ENCODE results near the gene PLCB4.

The PLCB4 gene

DNA sequence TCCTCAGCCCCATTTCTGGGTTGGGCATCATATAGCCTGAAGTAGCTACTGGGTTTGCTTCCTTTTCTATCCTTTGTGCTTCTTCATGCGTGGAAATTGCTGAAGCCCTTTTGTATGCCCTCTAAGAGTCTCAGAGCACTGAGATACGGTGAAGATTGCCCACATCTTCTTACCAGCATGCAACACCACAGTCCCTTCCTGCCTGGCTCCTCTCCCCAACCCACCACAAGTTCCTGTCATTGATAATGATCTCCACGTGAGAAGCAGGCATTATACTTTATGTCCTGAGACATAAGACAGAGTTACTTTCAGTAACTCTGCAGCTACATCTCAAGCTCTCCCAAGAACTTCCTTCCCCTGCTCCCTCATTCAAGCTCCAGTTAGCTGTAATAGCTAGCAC is 15.8 kb upstream of the PLCB4 start:
- TF ChIP-seq, protein P1, sequence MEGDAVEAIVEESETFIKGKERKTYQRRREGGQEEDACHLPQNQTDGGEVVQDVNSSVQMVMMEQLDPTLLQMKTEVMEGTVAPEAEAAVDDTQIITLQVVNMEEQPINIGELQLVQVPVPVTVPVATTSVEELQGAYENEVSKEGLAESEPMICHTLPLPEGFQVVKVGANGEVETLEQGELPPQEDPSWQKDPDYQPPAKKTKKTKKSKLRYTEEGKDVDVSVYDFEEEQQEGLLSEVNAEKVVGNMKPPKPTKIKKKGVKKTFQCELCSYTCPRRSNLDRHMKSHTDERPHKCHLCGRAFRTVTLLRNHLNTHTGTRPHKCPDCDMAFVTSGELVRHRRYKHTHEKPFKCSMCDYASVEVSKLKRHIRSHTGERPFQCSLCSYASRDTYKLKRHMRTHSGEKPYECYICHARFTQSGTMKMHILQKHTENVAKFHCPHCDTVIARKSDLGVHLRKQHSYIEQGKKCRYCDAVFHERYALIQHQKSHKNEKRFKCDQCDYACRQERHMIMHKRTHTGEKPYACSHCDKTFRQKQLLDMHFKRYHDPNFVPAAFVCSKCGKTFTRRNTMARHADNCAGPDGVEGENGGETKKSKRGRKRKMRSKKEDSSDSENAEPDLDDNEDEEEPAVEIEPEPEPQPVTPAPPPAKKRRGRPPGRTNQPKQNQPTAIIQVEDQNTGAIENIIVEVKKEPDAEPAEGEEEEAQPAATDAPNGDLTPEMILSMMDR (IDR thresholded peaks at IDR 0.05; ENCODE audit: extremely low read depth, insufficient read depth, missing control alignments), result no peak
- DNase-seq (ENCODE audit: low spot score), result no peak
- in situ Hi-C loops (cut with MboI; ENCODE audit: low pct_unique_long_range_greater_than_20kb, low sequenced_read_pairs, unreplicated experiment), result no loop called here

DNA sequence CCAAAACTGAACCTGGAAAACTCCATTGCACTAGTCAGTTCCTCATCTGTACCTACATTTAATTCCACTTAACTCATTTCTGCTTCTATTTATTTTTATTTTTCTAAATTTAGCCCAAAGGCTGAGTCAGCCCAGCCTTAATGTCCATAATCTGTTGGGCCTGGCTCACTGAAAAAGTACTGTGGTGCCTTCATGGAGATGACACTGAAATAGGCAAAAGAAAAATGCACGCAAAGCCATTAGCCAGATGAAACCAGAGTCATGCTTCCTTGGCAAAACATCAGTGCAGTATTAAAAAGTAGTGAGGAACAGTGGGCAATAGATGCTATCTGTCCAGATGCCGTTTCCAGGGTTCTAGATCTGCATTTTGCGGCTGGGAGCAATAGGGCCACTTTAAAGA is 14.7 kb upstream of the PLCB4 start:
- TF ChIP-seq, protein P1 (IDR thresholded peaks at IDR 0.05; ENCODE audit: extremely low read depth, insufficient read depth, missing control alignments), result no peak
- DNase-seq (ENCODE audit: low spot score), result no peak

DNA sequence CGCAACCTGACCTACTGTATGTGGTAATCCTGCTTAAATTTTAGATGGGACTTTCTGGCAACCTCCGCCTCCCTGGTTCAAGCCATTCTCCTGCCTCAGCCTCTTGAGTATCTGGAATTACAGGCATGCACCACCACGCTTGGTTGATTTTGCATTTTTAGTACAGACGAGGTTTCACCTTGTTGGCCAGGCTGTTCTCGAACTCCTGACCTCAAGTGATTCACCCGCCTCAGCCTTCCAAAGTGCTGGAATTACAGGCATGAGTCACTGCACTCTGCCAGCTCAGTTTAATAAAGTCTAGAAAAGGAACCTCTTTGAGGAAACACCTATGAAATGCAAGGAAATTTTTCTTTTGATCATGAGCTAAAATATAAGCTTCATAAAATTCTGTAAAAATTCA is 9.0 kb upstream of the PLCB4 start:
- in situ Hi-C loops (cut with MboI; ENCODE audit: low pct_unique_long_range_greater_than_20kb, low sequenced_read_pairs, unreplicated experiment), result no loop called here
- TF ChIP-seq, protein P1 (IDR thresholded peaks at IDR 0.05; ENCODE audit: extremely low read depth, insufficient read depth, missing control alignments), result no peak
- DNase-seq (ENCODE audit: low spot score), result no peak

More for the DNA sequence above, 14.7 kb upstream of the PLCB4 start:
- in situ Hi-C loops (cut with MboI; ENCODE audit: low pct_unique_long_range_greater_than_20kb, low sequenced_read_pairs, unreplicated experiment), result no loop called here

DNA sequence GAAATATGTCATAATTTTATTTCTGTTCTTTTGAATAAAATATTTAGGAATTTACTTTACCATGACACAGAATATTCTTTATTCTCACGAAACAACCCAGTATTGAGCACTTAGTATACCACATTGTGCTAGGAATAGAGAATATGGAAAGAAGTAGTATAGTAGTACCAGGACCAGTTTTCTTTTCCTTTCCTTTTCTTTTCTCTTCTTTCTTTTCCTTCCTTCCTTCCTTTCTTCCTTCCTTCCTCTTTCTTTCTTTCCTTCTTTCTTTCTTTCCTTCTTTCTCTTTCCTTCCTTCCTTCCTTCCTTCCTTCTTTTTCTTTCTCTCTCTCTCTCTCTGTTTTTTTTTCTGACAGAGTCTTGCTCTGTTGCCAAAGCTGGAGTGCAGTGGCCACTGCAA is 7.5 kb upstream of the PLCB4 start:
- in situ Hi-C loops (cut with MboI; ENCODE audit: low pct_unique_long_range_greater_than_20kb, low sequenced_read_pairs, unreplicated experiment), result no loop called here
- TF ChIP-seq, protein P1 (IDR thresholded peaks at IDR 0.05; ENCODE audit: extremely low read depth, insufficient read depth, missing control alignments), result no peak
- DNase-seq (ENCODE audit: low spot score), result no peak

DNA sequence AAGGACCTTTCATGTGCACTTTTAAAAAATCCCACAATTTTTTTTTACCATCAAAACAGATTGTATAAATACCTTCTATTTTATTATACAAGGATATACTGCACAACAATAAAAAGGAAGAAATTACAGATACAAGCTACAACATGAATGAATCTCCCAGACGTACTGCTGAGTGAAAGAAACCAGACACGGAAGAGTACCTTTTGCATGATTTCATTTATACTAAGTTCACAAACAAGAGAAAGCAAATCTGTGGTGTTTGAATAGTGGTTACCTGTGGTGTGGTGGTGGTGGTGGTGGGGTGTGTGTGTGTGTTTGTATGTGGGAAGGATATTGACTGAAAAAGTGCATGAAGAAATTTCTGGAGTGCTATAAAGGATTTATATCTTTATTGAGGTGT is 6.8 kb upstream of the PLCB4 start:
- in situ Hi-C loops (cut with MboI; ENCODE audit: low pct_unique_long_range_greater_than_20kb, low sequenced_read_pairs, unreplicated experiment), result no loop called here
- TF ChIP-seq, protein P1 (IDR thresholded peaks at IDR 0.05; ENCODE audit: extremely low read depth, insufficient read depth, missing control alignments), result no peak
- no peak for DNase-seq (ENCODE audit: low spot score)

DNA sequence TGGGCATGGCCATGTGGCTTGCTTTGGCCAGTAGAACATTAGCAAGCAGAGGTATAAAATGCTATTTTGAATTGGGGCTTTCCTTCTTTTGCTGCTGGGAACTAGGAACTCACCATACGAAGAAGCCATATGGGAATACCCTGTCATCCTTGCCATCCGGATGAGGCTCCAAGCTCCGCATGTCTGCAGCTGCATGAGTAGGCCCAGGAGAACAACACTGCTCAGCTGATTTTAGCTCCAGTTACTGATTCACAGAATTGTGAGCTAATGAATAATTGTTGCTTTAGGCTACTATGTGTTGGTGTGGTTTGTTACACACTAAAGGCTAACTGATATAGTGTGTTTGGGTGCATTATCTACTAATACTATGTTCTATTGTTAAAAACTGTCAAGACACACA is 2.7 kb upstream of the PLCB4 start:
- TF ChIP-seq, protein P1 (IDR thresholded peaks at IDR 0.05; ENCODE audit: extremely low read depth, insufficient read depth, missing control alignments), result no peak
- in situ Hi-C loops (cut with MboI; ENCODE audit: low pct_unique_long_range_greater_than_20kb, low sequenced_read_pairs, unreplicated experiment), result no loop called here
- DNase-seq (ENCODE audit: low spot score), result no peak

DNA sequence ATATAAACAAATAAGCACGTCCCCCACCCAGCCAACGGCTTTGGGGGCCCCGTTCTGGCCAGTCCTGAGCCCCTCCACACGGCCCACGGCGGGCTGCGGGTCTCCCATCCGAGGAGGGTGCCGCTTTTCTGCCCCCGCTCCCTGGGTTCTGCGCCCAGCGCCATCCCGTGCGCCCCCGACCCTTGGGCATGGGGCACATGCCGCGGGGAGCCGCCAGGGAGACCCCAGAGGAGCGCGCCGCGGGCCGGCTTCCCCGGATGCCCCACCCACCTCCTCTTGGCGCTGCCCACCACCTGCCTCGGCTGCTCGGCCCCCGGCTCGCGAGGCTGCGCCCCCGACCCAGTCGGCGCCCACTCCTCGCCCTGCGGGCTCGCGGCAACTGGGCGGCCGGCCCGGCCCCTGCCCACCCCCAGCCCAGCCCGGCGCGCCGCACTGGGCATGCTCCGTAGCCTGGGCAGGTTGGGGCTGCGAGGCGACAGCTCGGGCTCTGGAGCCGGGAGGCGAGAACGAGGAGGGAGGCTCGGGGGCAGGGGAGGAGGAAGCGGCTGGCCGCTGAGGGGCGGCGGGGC is 570 bp upstream of the PLCB4 start:
- in situ Hi-C loops (cut with MboI; ENCODE audit: low pct_unique_long_range_greater_than_20kb, low sequenced_read_pairs, unreplicated experiment), result no loop called here
- TF ChIP-seq, protein P1 (IDR thresholded peaks at IDR 0.05; ENCODE audit: extremely low read depth, insufficient read depth, missing control alignments), result no peak
- DNase-seq (ENCODE audit: low spot score), result no peak

Measured in GM13977 (cell line).